Gastrocnemius medialis (tissue), 4 donors: ENCODE measurements around the gene PPAN. TPM values are rescaled to one million over a fixed set of nuclear protein-coding genes. Genes with fewer than 3 reads are reported as not detected.

ENCODE experiments used
- ATAC-seq, 2 donors: fragments of 150-250 bp; one replicate each; pipeline ENCODE4 v1.9.1; 2016
- DNase-seq, 2 donors: peaks; one replicate each; pipeline ENCODE4 v3.0.0-alpha.2; 2019
- H3K27ac ChIP-seq, 4 donors: fragments of 200-600 bp; sonication (generic); 1 replicate in 1 of 4; 2 replicates in 3 of 4; pipeline ENCODE4 v1.5.1; 2016 to 2018; ENCODE audit warnings: mild to moderate bottlenecking in 2 of 4, moderate library complexity in 1 of 4
- H3K27me3 ChIP-seq, 3 donors: fragments of 200-600 bp; sonication (generic) in 2 of 3; 1 replicate in 1 of 3; 2 replicates in 2 of 3; pipeline versions ENCODE4 v1.5.1 to v1.6.0; 2016 to 2019; ENCODE audit warnings: mild to moderate bottlenecking in 1 of 3, moderate library complexity in 1 of 3
- H3K36me3 ChIP-seq, 2 donors: fragments of 200-600 bp; sonication (generic) in 1 of 2; one replicate each; pipeline ENCODE4 v1.5.1; 2017 to 2018
- H3K4me1 ChIP-seq, 2 donors: fragments of 200-600 bp; sonication (generic) in 1 of 2; one replicate each; pipeline ENCODE4 v1.5.1; 2016 to 2017; ENCODE audit warnings: mild to moderate bottlenecking in 2 of 2
- H3K4me3 ChIP-seq, 4 donors: fragments of 200-600 bp; sonication (generic) in 3 of 4; 1 replicate in 1 of 4; 2 replicates in 3 of 4; pipeline ENCODE4 v1.5.1; 2016 to 2019; ENCODE audit warnings: mild to moderate bottlenecking in 2 of 4
- H3K9me3 ChIP-seq, 3 donors: fragments of 200-600 bp; sonication (generic) in 2 of 3; 1 replicate in 1 of 3; 2 replicates in 2 of 3; pipeline ENCODE4 v1.5.1; 2016 to 2019
- CTCF ChIP-seq, 5 experiments: fragments of 450-650 bp in 3 of 5; fragments of 200-600 bp in 2 of 5; sonication (generic) in 2 of 5; IDR thresholded peaks in 4 of 5; conservative IDR thresholded peaks in 1 of 5; 1 replicate in 4 of 5; 2 replicates in 1 of 5; pipeline ENCODE4 v1.5.1; 2016 to 2019; ENCODE audit warnings: antibody characterized with exemption in 5 of 5, mild to moderate bottlenecking in 3 of 5, moderate library complexity in 3 of 5
- POLR2A ChIP-seq, 2 donors: fragments of 450-650 bp; IDR thresholded peaks; one replicate each; pipeline ENCODE4 v1.6.1; 2017; ENCODE audit warnings: antibody characterized with exemption in 2 of 2, mild to moderate bottlenecking in 2 of 2, moderate library complexity in 2 of 2
- in situ Hi-C, 4 donors: fragments of 200-750 bp; cut with MboI; loops; one replicate each; pipeline versions ENCODE4 v1.15.0 to v1.8.0; 2017; ENCODE audit warnings: low sequenced_read_pairs in 4 of 4
- intact Hi-C: fragments of 100-400 bp; cut with DNase I; formaldehyde crosslinking; loops from one replicate; pipeline ENCODE4 v1.15.1; 2023; ENCODE audit warnings: low total_unique reads
- total RNA-seq, 4 donors: library from RNA; depleted of rRNA; stranded (reverse); fragments of >200 nt; gene quantifications; one replicate each; pipeline versions ENCODE4 v1.1.0 to v1.2.3, GENCODE V29; 2016

Gene PPAN
- total RNA-seq, 4 donors from 2014 or later, result 30.5 to 42.3 (median 36.7) TPM

GRCh38 chr19:10070730-10071446, 35.3 kb upstream of the PPAN start:
- H3K27me3 ChIP-seq, result peaks cover 0 to 6% (median 0%) of the 10 kb centered on the region in 3 donors
- H3K9me3 ChIP-seq, result no peaks in the 10 kb centered on the region
- H3K4me1 ChIP-seq, result no peaks in the 10 kb centered on the region
- no peak for DNase-seq
- TF ChIP-seq POLR2A (IDR thresholded peaks at IDR 0.05) (no peak), CTCF (IDR thresholded peaks at IDR 0.05 in 4 of 5, conservative IDR thresholded peaks at IDR 0.05 in 1 of 5) (no peak)
- in situ Hi-C loops (no loop called here), intact Hi-C loops (no loop called here)
- H3K4me3 ChIP-seq, result no peak overlapping the region
- no peaks in the 10 kb centered on the region for H3K36me3 ChIP-seq
- no peak overlapping the region for H3K27ac ChIP-seq
- no peak for ATAC-seq

- no peaks in the 10 kb centered on the region for H3K4me1 ChIP-seq
- no peaks in the 10 kb centered on the region for H3K9me3 ChIP-seq
- intact Hi-C loops (no loop called here), in situ Hi-C loops (no loop called here)
- TF ChIP-seq POLR2A (IDR thresholded peaks at IDR 0.05), result no peak
- TF ChIP-seq CTCF (IDR thresholded peaks at IDR 0.05 in 4 of 5, conservative IDR thresholded peaks at IDR 0.05 in 1 of 5), result no peak
- no peak for ATAC-seq
- no peaks in the 10 kb centered on the region for H3K36me3 ChIP-seq
- DNase-seq, result no peak
- no peak overlapping the region for H3K4me3 ChIP-seq
- H3K27me3 ChIP-seq, result no peaks in the 10 kb centered on the region
- no peak overlapping the region for H3K27ac ChIP-seq
Observed at GRCh38 chr19:10074153-10074552, 32.0 kb upstream of the PPAN start.

- no peaks in the 10 kb centered on the region for H3K4me1 ChIP-seq
- intact Hi-C loops, result no loop called here
Observed at GRCh38 chr19:10076535-10076934, 29.6 kb upstream of the PPAN start.

GRCh38 chr19:10078329-10078728, 27.8 kb upstream of the PPAN start:
- no peak overlapping the region for H3K4me3 ChIP-seq
- H3K36me3 ChIP-seq, result no peaks in the 10 kb centered on the region
- in situ Hi-C loops, result no loop called here
- no peaks in the 10 kb centered on the region for H3K4me1 ChIP-seq
- intact Hi-C loops, result no loop called here
- ATAC-seq (no peak), DNase-seq (no peak)
- no peaks in the 10 kb centered on the region for H3K9me3 ChIP-seq
- TF ChIP-seq CTCF (IDR thresholded peaks at IDR 0.05 in 4 of 5, conservative IDR thresholded peaks at IDR 0.05 in 1 of 5) (no peak), POLR2A (IDR thresholded peaks at IDR 0.05) (no peak)
- no peak overlapping the region for H3K27ac ChIP-seq
- peaks cover 0 to under 1% (median 0%) of the 10 kb centered on the region in 3 donors for H3K27me3 ChIP-seq

More at GRCh38 chr19:10076535-10076934, 29.6 kb upstream of the PPAN start:
- ATAC-seq, result no peak
- Histone ChIP-seq H3K9me3 (no peaks in the 10 kb centered on the region), H3K4me3 (no peak overlapping the region), H3K27me3 (no peaks in the 10 kb centered on the region), H3K27ac (no peak overlapping the region), H3K36me3 (no peaks in the 10 kb centered on the region)
- DNase-seq, result no peak
- TF ChIP-seq POLR2A (IDR thresholded peaks at IDR 0.05), result no peak
- TF ChIP-seq CTCF (IDR thresholded peaks at IDR 0.05 in 4 of 5, conservative IDR thresholded peaks at IDR 0.05 in 1 of 5), result no peak
- in situ Hi-C loops, result no loop called here
